KMS-11 (cell line): ENCODE results near the gene PTPA.
A peak's percentile ranks its signal among the peaks of the same experiment; 100 is the strongest.
"Not testable (repeated sequence)": the region's sequence is repeated elsewhere in the genome, so short reads cannot be mapped to it uniquely, and the experiment has no call there.

Experiments used
- H2AFZ ChIP-seq: fragments of 200-600 bp; sonication (generic); 2 replicates; pipeline ENCODE4 v1.6.1; 2016; ENCODE audit warnings: antibody characterized with exemption, mixed run types, low read depth
- H3K27ac ChIP-seq: fragments of 200-600 bp; sonication (generic); 2 replicates; pipeline ENCODE4 v1.6.1; 2016; ENCODE audit warnings: mild to moderate bottlenecking, mixed run types
- H3K27me3 ChIP-seq: fragments of 200-600 bp; sonication (generic); 2 replicates; pipeline ENCODE4 v1.6.1; 2017; ENCODE audit warnings: mild to moderate bottlenecking, low read depth, mixed run types, moderate library complexity; ENCODE audit not compliant: insufficient read depth
- H3K36me3 ChIP-seq: fragments of 200-600 bp; sonication (generic); 2 replicates; pipeline ENCODE4 v1.6.1; 2017; ENCODE audit warnings: mild to moderate bottlenecking, mixed run types; ENCODE audit not compliant: insufficient read depth
- H3K4me1 ChIP-seq: fragments of 200-600 bp; sonication (generic); 2 replicates; pipeline ENCODE4 v1.6.1; 2016; ENCODE audit warnings: mild to moderate bottlenecking, low read depth, mixed run types; ENCODE audit not compliant: poor library complexity, severe bottlenecking
- H3K4me2 ChIP-seq: fragments of 200-600 bp; sonication (generic); 2 replicates; pipeline ENCODE4 v1.7.0; 2016; ENCODE audit warnings: mild to moderate bottlenecking, mixed run types
- H3K4me3 ChIP-seq: fragments of 200-600 bp; sonication (generic); IDR thresholded peaks from 2 replicates; pipeline ENCODE4 v1.6.1; 2017; ENCODE audit warnings: low read depth, low read length, mixed read lengths; ENCODE audit not compliant: insufficient read depth
- H3K79me2 ChIP-seq: fragments of 200-600 bp; sonication (generic); 2 replicates; pipeline ENCODE4 v1.6.1; 2016; ENCODE audit warnings: low read depth, mixed run types; ENCODE audit not compliant: insufficient read depth
- H3K9ac ChIP-seq: fragments of 200-600 bp; sonication (generic); 2 replicates; pipeline ENCODE4 v1.6.1; 2016; ENCODE audit warnings: mild to moderate bottlenecking, mixed run types
- H4K20me1 ChIP-seq: fragments of 200-600 bp; sonication (generic); 2 replicates; pipeline ENCODE4 v1.6.1; 2016; ENCODE audit warnings: mild to moderate bottlenecking, mixed run types; ENCODE audit not compliant: insufficient read depth
- CTCF ChIP-seq: fragments of 200-600 bp; sonication (generic); conservative IDR thresholded peaks from 2 replicates; pipeline ENCODE4 v1.6.1; 2017; ENCODE audit warnings: low read depth, mild to moderate bottlenecking, antibody characterized with exemption, low read length, moderate library complexity, mixed read lengths

PTPA gene

GRCh38 chr9:129108805-129109536, 2.2 kb upstream of the PTPA start:
- no peak overlapping the region for H3K4me3 ChIP-seq
- TF ChIP-seq CTCF, result no peak

GRCh38 chr9:129109537-129109903, 1.7 kb upstream of the PTPA start:
- Histone ChIP-seq H3K27me3 (no peaks in the 10 kb centered on the region; the same call in 1 of the 2 replicates), H3K79me2 (peaks cover 17% of the 10 kb centered on the region; the same call in 1 of the 2 replicates), H4K20me1 (no peaks in the 10 kb centered on the region), H3K4me3 (no peak overlapping the region), H3K4me1 (peaks cover 6% of the 10 kb centered on the region), H3K27ac (no peak overlapping the region), H3K36me3 (no peaks in the 10 kb centered on the region), H2AFZ (no peak overlapping the region), H3K9ac (no peak overlapping the region), H3K4me2 (no peak overlapping the region)
- TF ChIP-seq CTCF, result no peak

More at GRCh38 chr9:129108805-129109536, 2.2 kb upstream of the PTPA start:
- Histone ChIP-seq H2AFZ (no peak overlapping the region), H3K27me3 (no peaks in the 10 kb centered on the region; the same call in 1 of the 2 replicates), H3K27ac (no peak overlapping the region), H3K4me2 (no peak overlapping the region), H3K4me1 (peaks cover 6% of the 10 kb centered on the region), H3K9ac (no peak overlapping the region), H3K36me3 (no peaks in the 10 kb centered on the region), H4K20me1 (no peaks in the 10 kb centered on the region), H3K79me2 (peaks cover 17% of the 10 kb centered on the region; the same call in 1 of the 2 replicates)

GRCh38 chr9:129109952-129110739, 1.1 kb upstream of the PTPA start:
- peak overlapping the region; percentile 89 for H2AFZ ChIP-seq
- no peak overlapping the region; the same call in 1 of the 2 replicates for H3K9ac ChIP-seq
- H4K20me1 ChIP-seq, result no peaks in the 10 kb centered on the region
- H3K36me3 ChIP-seq, result no peaks in the 10 kb centered on the region
- H3K4me3 ChIP-seq, result no peak overlapping the region
- peak overlapping the region; percentile 54; the same call in 1 of the 2 replicates for H3K4me2 ChIP-seq
- TF ChIP-seq CTCF, result no peak
- peaks cover 17% of the 10 kb centered on the region; the same call in 1 of the 2 replicates for H3K79me2 ChIP-seq
- no peaks in the 10 kb centered on the region; the same call in 1 of the 2 replicates for H3K27me3 ChIP-seq
- no peak overlapping the region for H3K27ac ChIP-seq
- H3K4me1 ChIP-seq, result peaks cover 6% of the 10 kb centered on the region

- Histone ChIP-seq H4K20me1 (no peaks in the 10 kb centered on the region), H3K4me1 (peaks cover 6% of the 10 kb centered on the region), H3K36me3 (no peaks in the 10 kb centered on the region), H3K4me3 (peak overlapping the region; percentile 52), H3K27me3 (no peaks in the 10 kb centered on the region; the same call in 1 of the 2 replicates), H3K4me2 (peak overlapping the region; percentile 95), H3K27ac (peak overlapping the region; percentile 86), H2AFZ (peak overlapping the region; percentile 87), H3K79me2 (peaks cover 30% of the 10 kb centered on the region; the same call in 1 of the 2 replicates), H3K9ac (peak overlapping the region; percentile 94)
- no peak for TF ChIP-seq CTCF
These were observed 425 bp downstream of the PTPA start for GRCh38 chr9:129111528-129112151.

- H3K27me3 ChIP-seq, H3K27ac ChIP-seq, H3K9ac ChIP-seq, H2AFZ ChIP-seq, H3K4me1 ChIP-seq, H4K20me1 ChIP-seq, H3K36me3 ChIP-seq: not testable (repeated sequence)
- Histone ChIP-seq H3K4me2 (peak overlapping the region; percentile 95), H3K4me3 (peak overlapping the region; percentile 26), H3K79me2 (peaks cover 35% of the 10 kb centered on the region; the same call in 1 of the 2 replicates)
These were observed 1.3 kb downstream of the PTPA start for GRCh38 chr9:129112526-129112925.
